CD4-positive, alpha-beta T cell (primary cell): Measurements from ENCODE around the gene IQSEC2. TPM values are rescaled to one million over a fixed set of nuclear protein-coding genes. Genes with fewer than 3 reads are reported as not detected.

Experiments used
- ATAC-seq: fragments of 200-7000 bp; cut with Tn5 transposase; one replicate; pipeline ENCODE4 v1.10.0; 2022; ENCODE audit warnings: mild to moderate bottlenecking; ENCODE audit not compliant: poor library complexity
- CTCF ChIA-PET: fragments of 350-600 bp; sonication (Branson Sonifier 250); formaldehyde crosslinking; loops from one replicate; lab custom pipeline; 2021; ENCODE audit warnings: antibody characterized with exemption, inconsistent platforms; lab: Charles Lee
- POLR2A ChIA-PET: fragments of 350-600 bp; sonication (Branson Sonifier 250); formaldehyde crosslinking; loops from one replicate; lab custom pipeline; 2021; ENCODE audit warnings: antibody characterized with exemption, inconsistent platforms; lab: Charles Lee
- DNase-seq, 14 experiments: peaks; one replicate each; pipeline ENCODE4 v3.0.0-alpha.2; 2013 to 2020; ENCODE audit warnings: mixed read lengths in 2 of 14
- H3K27ac ChIP-seq, 2 donors: one replicate each; pipeline versions ENCODE4 v1.5.1 to v1.7.0; 2013; ENCODE audit warnings: low read length in 2 of 2, low read depth in 1 of 2, mild to moderate bottlenecking in 1 of 2
- H3K27me3 ChIP-seq, 2 experiments: 1 replicate in 1 of 2; 2 replicates in 1 of 2; pipeline versions ENCODE4 v1.6.1 to v1.7.0; 2013; ENCODE audit warnings: low read length in 2 of 2, control low read depth in 1 of 2, mild to moderate bottlenecking in 1 of 2, moderate library complexity in 1 of 2; ENCODE audit not compliant: insufficient read depth in 2 of 2, control insufficient read depth in 1 of 2
- H3K36me3 ChIP-seq: one replicate; pipeline ENCODE4 v1.6.1; 2013; ENCODE audit warnings: low read length, control low read depth; ENCODE audit not compliant: insufficient read depth
- H3K4me1 ChIP-seq: one replicate; pipeline ENCODE4 v1.6.1; 2013; ENCODE audit warnings: low read length, control low read depth; ENCODE audit not compliant: insufficient read depth
- H3K4me3 ChIP-seq: one replicate; pipeline ENCODE4 v1.5.1; 2013; ENCODE audit warnings: mild to moderate bottlenecking, low read length, moderate library complexity
- H3K9me3 ChIP-seq, 2 experiments: 1 replicate in 1 of 2; 2 replicates in 1 of 2; pipeline versions ENCODE4 v1.6.1 to v1.7.0; 2013; ENCODE audit warnings: low read length in 2 of 2, mild to moderate bottlenecking in 2 of 2, control low read depth in 1 of 2, moderate library complexity in 1 of 2; ENCODE audit not compliant: control insufficient read depth in 1 of 2, insufficient read depth in 1 of 2
- H3K27ac Mint-ChIP-seq: one replicate; pipeline ENCODE4 v1.8.0; 2020; ENCODE audit warnings: mixed read lengths
- H3K27me3 Mint-ChIP-seq: one replicate; pipeline ENCODE4 v1.8.0; 2021; ENCODE audit warnings: mixed read lengths
- H3K36me3 Mint-ChIP-seq: one replicate; pipeline ENCODE4 v1.8.0; 2021; ENCODE audit warnings: low read depth, mixed read lengths
- H3K4me1 Mint-ChIP-seq: one replicate; pipeline ENCODE4 v1.8.0; 2021; ENCODE audit warnings: low read depth, mixed read lengths
- H3K4me3 Mint-ChIP-seq: one replicate; pipeline ENCODE4 v1.8.0; 2020; ENCODE audit warnings: mild to moderate bottlenecking, mixed read lengths
- H3K9me3 Mint-ChIP-seq: one replicate; pipeline ENCODE4 v1.8.0; 2020; ENCODE audit warnings: mixed read lengths
- intact Hi-C, 2 experiments: fragments of 100-400 bp; cut with DNase I in 1 of 2; cut with micrococcal nuclease in 1 of 2; formaldehyde crosslinking; loops; one replicate each; pipeline versions ENCODE4 v1.15.1 to v1.9.0; 2023 to 2025; cut with DNase I, micrococcal nuclease
- total RNA-seq, 174 experiments: library from RNA in 2 of 174; stranded (reverse) in 2 of 174; gene quantifications; one replicate each; pipeline ENCODE4 v1.2.3 and lab custom pipeline; 2021 to 2026
- TF ChIP-seq, protein P1 (sequence below): fragments of 200-600 bp; IDR thresholded peaks from one replicate; pipeline ENCODE4 v1.8.0; 2022; ENCODE audit warnings: antibody characterized with exemption, mild to moderate bottlenecking

IQSEC2 gene
- total RNA-seq, 2 experiments from 2014 or later: 0.85 to 2.2 TPM

DNA sequence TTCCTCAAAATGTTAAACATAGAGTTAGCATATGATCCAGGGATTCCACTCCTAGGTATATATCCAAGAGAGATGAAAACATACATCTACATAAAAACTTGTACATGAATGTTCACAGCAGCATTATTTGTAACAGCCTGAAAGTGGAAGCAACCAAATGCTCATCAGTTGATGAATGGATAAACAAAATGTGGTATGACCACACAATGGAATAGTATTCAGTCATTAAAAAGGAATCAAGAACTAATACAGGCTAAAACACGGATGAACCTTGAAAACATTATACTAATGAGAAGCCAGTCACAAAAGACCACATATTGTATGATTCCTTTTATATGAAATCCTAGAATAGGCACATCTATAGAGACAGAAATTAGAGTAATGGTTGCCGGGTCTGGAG, 42.7 kb upstream of the IQSEC2 start:
- ChIA-PET POLR2A (no interaction called here), CTCF (interaction anchor here (1.1 kb wide), 1 partner anchor 11 kb away, joined by 3 read pairs; no protein-coding TSS in a partner anchor)
- no peaks in the 10 kb centered on the region for H3K9me3 ChIP-seq
- H3K4me1 ChIP-seq: peaks cover 22% of the 10 kb centered on the region
- ATAC-seq: no peak
- DNase-seq: no peak
- no peaks in the 10 kb centered on the region for H3K36me3 ChIP-seq
- Mint-ChIP-seq H3K4me3 (no peak overlapping the region), H3K36me3 (no peaks in the 10 kb centered on the region), H3K27ac (no peak overlapping the region), H3K9me3 (no peaks in the 10 kb centered on the region), H3K27me3 (peaks cover 64% of the 10 kb centered on the region), H3K4me1 (peaks cover 6% of the 10 kb centered on the region)
- H3K27ac ChIP-seq: no peak overlapping the region
- H3K27me3 ChIP-seq: peaks cover 18 to 57% of the 10 kb centered on the region in 2 experiments
- TF ChIP-seq, protein P1, sequence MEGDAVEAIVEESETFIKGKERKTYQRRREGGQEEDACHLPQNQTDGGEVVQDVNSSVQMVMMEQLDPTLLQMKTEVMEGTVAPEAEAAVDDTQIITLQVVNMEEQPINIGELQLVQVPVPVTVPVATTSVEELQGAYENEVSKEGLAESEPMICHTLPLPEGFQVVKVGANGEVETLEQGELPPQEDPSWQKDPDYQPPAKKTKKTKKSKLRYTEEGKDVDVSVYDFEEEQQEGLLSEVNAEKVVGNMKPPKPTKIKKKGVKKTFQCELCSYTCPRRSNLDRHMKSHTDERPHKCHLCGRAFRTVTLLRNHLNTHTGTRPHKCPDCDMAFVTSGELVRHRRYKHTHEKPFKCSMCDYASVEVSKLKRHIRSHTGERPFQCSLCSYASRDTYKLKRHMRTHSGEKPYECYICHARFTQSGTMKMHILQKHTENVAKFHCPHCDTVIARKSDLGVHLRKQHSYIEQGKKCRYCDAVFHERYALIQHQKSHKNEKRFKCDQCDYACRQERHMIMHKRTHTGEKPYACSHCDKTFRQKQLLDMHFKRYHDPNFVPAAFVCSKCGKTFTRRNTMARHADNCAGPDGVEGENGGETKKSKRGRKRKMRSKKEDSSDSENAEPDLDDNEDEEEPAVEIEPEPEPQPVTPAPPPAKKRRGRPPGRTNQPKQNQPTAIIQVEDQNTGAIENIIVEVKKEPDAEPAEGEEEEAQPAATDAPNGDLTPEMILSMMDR: no peak
- intact Hi-C loops: no loop called here
- no peak overlapping the region for H3K4me3 ChIP-seq

DNA sequence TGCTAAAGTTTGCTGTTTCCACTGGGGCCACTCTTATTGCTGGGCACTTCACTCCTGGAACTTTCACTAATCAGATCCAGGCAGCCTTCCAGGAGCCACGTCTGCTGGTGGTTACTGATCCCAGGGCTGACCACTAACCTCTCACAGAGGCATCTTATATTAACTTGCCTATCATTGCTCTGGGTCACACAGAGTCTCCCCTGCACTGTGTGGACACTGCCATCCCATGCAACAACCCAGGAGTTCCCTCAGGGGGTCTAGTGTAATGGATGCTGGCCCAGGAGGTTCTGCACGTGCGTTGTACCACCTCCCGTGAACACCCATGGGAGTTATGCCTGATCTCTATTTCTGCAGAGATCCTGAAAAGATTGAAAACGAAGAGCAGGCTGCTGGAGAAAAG, 41.8 kb upstream of the IQSEC2 start:
- Histone ChIP-seq H3K36me3 (no peaks in the 10 kb centered on the region), H3K4me1 (peaks cover 23% of the 10 kb centered on the region), H3K4me3 (no peak overlapping the region), H3K27me3 (peaks cover 27 to 66% of the 10 kb centered on the region in 2 experiments), H3K9me3 (no peaks in the 10 kb centered on the region), H3K27ac (no peak overlapping the region)
- DNase-seq (no peak), ATAC-seq (no peak)
- peak overlapping the region; percentile 45 for H3K4me3 Mint-ChIP-seq
- TF ChIP-seq, protein P1: no peak
- no peaks in the 10 kb centered on the region for H3K36me3 Mint-ChIP-seq
- CTCF ChIA-PET: interaction anchor here (1.1 kb wide), 1 partner anchor 10 kb away, joined by 3 read pairs; no protein-coding TSS in a partner anchor
- intact Hi-C loops: no loop called here
- peaks cover 6% of the 10 kb centered on the region for H3K4me1 Mint-ChIP-seq
- H3K27me3 Mint-ChIP-seq: peaks cover 71% of the 10 kb centered on the region
- POLR2A ChIA-PET: no interaction called here
- no peaks in the 10 kb centered on the region for H3K9me3 Mint-ChIP-seq
- H3K27ac Mint-ChIP-seq: no peak overlapping the region

DNA sequence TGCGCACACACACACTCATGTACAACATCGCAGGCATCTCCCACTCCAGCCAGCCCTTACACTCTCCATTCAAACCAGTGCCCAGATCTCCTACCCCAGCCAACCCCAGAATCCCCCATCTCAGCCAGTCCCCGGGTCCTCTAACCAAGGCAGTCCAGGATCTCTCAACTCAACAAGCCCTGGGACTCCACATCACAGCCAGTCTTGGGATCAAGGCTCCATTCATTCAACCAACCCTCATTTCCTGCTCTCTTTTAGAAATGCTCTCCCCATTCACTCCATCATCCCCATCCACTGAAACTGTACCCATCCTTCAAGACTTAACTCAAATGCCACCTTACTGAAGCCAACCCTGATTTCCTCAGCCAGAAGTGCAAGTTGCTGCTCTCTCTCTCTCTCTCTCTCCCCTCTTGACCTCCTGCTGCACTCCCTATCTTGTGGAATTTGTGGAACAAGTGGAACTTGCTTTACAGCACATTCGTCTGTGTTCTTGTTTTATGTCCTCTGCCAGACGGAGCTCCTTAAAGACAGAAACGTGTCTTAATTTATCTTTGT, 40.6 kb upstream of the IQSEC2 start:
- no peak overlapping the region for H3K4me3 ChIP-seq
- Mint-ChIP-seq H3K4me1 (peaks cover 13% of the 10 kb centered on the region), H3K36me3 (no peaks in the 10 kb centered on the region), H3K27ac (no peak overlapping the region), H3K4me3 (peak overlapping the region; percentile 86), H3K9me3 (no peaks in the 10 kb centered on the region), H3K27me3 (peaks cover 69% of the 10 kb centered on the region)
- CTCF ChIA-PET: no interaction called here
- POLR2A ChIA-PET: no interaction called here
- ATAC-seq (no peak), DNase-seq (no peak)
- no peak overlapping the region for H3K27ac ChIP-seq
- intact Hi-C loops: no loop called here
- H3K4me1 ChIP-seq: peaks cover 31% of the 10 kb centered on the region
- no peaks in the 10 kb centered on the region for H3K36me3 ChIP-seq
- peaks cover 32 to 75% of the 10 kb centered on the region in 2 experiments for H3K27me3 ChIP-seq
- no peaks in the 10 kb centered on the region for H3K9me3 ChIP-seq
- TF ChIP-seq, protein P1: no peak
